Dedifferentiated amniotic fluid mesenchymal stem cell (primary cell): Measurements from ENCODE around the gene NFATC4.
A peak's percentile ranks its signal among the peaks of the same experiment; 100 is the strongest.

Experiments
- DNase-seq: peaks from one replicate; pipeline ENCODE4 v3.0.0-alpha.2; 2016; ENCODE audit errors: extremely low spot score

The NFATC4 gene

DNA sequence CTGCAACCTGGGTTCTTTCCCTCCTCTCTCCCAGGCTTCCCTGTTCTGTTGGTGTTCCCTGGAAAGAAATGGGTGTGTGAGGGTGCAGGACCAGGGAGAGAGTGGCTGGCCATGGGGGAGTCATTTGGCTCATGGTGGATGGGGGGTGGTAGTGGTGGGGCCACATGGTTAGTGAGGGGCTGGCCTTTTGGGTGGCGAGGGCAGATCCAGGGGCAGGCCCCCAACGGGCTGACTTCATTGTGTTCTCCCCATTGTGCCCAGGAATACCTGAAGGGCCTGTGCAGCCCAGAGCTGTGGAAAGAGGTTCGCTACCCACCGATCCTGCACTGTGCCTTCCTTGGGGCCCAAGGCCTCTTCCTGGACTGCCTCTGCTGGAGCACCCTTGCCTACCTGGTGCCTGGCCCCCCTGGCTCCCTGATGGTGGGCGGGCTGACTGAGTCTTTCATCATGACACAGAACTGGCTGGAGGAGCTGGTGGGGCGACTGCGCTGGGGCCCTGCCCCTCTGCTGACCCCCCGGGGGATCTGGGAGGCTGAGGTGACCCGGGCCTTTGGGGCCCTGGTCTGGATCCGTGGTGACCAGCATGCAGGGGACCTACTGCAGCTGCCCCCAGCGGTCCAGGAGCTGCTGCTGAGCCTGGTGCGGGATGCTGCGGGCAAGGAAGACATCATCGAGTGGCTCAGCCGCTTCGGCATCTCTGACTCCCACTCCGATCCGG lies 39.8 kb downstream of the NFATC4 start:
- DNase-seq: no peak

- no peak for DNase-seq
Measured at GRCh38 chr14:24408764-24409163, 40.8 kb downstream of the NFATC4 start.

DNA sequence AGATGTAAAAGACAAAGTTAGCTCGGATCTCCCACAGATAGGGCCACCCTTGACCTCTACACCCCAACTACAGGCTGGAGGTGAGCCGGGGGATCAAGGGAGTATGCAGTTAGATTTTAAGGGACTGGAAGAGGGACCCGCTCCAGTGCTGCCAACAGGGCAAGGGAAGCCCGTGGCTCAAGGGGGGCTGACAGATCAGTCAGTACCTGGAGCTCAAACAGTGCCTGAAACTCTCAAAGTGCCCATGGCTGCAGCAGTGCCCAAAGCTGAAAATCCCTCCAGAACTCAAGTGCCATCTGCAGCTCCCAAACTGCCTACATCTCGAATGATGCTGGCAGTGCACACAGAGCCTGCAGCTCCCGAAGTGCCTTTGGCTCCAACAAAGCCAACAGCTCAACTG lies 41.2 kb downstream of the NFATC4 start:
- no peak for DNase-seq

DNA sequence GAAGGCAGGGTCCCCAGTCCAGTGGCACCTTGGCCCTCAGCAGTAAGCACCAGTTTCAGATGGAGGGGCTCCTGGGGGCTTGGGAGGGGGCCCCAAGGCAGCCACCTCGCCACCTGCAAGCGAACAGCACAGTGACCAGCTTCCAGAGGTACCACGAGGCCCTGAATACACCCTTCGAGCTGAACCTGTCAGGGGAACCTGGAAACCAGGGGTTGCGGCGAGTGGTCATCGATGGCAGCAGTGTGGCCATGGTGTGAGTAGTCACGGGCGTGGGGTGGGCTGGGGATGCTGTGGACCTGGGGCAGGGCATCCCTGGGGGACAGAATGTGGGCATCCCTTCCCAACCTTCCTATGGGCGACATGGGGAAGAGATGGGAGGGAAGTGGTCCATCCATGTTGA lies 42.0 kb downstream of the NFATC4 start:
- DNase-seq: no peak

DNA sequence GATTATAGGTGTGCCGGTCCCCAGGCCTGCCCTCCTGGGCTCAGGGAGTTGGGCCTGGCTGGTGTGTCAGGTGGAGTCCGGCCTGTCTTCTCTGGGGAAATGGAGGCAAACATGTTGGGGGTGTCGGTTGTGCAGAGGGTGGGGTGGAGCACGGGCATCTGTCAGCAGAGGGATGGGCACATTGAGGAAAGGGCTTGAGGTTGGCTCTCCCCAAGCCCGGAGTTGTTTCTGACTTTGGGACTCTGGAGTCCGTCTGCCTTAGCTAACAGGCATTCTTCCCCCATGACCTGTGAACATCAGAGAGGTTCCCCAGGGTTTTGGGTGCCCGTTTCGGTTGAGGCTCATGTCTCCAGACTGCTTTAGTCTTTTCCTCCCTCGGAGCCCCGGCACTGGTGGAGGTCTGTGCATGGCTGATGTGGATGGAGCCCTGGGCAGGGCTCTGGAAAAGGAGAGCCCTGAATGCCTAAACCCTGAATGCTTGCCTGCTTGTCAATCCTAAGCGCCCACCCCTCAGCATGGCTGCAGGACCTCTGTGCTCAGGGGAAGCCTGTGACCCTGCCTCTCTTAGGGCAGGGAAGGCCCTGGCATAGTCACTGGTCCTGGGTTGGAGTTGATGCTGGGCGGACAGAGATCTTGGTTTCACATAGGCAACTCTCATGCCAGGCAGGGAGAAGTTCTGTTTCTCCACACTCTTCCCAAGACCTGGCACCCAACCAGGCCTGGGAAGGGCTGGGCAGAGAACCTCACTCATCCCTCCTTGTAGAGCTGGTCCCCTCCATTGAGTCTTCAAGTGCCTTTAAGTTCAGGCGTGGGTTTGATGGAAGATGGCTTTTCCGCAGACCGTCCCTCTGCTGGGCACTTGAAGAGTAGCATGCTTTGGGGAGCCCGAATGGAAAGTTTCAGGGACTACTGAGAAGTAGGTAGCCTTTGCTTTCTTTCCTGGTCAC lies 43.7 kb downstream of the NFATC4 start:
- DNase-seq: no peak

DNA sequence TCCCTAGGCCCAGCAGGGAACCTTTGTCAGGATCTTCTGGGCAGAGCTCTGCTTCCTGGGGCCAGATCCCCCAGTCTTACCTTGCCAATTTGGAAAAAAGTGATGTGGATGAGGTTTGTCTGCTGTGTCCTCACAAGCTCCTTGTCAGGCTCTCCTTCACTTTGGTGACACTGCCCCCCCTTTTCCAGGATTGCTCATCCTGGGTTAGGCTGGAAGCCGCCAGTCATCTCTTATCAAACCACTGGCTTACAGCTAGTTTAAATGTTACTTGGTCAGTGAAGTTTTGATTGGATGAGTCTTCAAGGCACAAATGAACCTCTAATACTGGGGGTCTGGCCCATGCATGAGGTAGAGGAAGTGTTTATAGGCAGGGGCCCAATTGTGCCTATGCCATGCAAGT lies 46.1 kb downstream of the NFATC4 start:
- DNase-seq: no peak

DNA sequence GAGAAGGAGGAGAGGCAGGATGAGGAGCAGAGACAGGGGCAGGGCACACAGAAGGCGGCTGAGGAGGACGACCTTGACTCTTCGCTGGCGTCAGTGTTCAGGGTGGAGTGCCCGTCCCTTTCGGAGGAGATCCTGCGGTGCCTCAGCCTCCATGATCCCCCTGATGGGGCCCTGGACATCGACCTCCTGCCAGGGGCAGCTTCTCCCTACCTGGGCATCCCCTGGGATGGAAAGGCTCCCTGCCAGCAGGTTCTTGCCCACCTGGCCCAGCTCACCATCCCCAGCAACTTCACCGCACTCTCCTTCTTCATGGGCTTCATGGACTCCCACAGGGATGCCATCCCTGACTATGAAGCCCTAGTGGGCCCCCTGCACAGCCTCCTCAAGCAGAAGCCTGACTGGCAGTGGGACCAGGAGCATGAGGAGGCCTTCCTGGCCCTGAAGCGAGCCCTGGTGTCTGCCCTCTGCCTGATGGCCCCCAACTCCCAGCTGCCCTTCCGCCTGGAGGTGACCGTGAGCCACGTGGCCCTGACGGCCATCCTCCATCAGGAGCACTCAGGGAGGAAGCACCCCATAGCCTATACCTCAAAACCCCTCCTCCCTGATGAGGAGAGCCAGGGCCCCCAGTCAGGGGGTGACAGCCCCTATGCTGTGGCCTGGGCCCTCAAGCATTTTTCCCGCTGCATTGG lies 46.9 kb downstream of the NFATC4 start:
- DNase-seq: no peak

- no peak for DNase-seq
Measured at GRCh38 chr14:24415421-24416253, 47.7 kb downstream of the NFATC4 start.

DNA sequence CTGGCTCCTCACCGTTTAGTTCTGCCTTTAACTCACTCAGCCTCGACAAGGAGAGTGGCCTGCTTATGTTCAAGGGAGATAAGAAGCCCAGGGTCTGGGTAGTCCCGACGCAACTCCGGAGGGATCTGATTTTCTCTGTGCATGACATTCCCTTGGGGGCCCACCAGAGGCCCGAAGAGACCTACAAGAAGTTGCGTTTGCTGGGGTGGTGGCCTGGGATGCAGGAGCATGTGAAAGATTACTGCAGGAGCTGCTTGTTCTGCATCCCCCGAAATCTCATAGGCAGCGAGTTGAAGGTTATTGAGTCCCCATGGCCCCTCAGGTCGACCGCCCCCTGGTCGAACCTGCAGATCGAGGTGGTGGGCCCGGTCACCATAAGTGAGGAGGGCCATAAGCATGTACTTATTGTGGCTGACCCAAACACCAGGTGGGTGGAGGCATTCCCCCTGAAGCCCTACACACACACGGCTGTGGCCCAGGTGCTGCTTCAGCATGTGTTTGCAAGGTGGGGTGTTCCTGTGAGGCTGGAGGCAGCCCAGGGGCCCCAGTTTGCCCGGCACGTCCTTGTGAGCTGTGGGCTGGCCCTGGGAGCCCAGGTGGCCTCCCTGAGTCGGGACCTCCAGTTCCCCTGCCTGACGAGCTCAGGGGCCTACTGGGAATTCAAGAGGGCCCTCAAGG lies 48.4 kb downstream of the NFATC4 start:
- no peak for DNase-seq

GRCh38 chr14:24416932-24417619 lies 49.1 kb downstream of the NFATC4 start:
- DNase-seq: no peak

- no peak for DNase-seq
Measured at GRCh38 chr14:24417832-24418491, 50.0 kb downstream of the NFATC4 start.

DNA sequence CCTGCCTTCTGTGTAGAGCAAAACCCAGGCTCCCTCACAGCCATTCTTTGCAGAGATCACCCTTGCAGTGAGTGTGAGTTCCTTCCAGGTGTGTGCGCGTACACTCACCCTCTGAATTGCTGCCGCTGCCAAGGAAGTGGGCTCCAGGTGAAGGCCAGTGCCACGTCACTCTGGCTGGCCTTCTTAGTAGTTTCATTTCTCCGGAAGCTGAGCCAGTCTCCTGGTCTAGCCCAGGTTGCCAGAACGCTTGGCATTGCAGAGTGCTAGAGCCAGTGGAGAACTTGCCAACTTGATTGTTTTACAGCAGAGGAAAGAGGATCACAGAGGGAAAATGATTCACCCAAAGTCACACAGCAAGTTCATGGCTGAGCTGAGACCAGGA lies 50.5 kb downstream of the NFATC4 start:
- no peak for DNase-seq

DNA sequence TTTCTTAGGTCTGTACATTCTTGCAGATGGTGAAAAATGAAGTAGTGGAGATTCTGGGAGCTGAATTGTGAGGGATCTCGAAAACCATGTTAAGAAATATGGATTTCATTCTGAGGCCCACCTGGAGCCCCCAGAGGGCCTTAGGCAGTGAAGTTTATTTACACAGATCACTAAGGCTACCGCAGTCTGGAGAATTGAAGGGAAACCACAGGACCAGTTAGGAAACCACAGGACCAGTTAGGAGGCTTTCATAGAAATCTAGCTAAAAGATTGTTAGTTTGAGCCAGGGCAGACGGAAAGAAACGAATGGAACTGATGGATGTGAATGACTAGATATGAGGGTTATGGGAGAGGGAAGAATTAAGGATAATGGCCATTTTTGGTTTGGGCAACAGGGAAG lies 54.3 kb downstream of the NFATC4 start:
- no peak for DNase-seq

GRCh38 chr14:24422694-24423601 lies 55.0 kb downstream of the NFATC4 start:
- DNase-seq: no peak

- peak; percentile 68 for DNase-seq
Measured at GRCh38 chr14:24425704-24426103, 57.7 kb downstream of the NFATC4 start.

GRCh38 chr14:24426150-24426911 lies 58.3 kb downstream of the NFATC4 start:
- no peak for DNase-seq

GRCh38 chr14:24426912-24427536 lies 59.0 kb downstream of the NFATC4 start:
- DNase-seq: no peak
